ENCODE data around the gene TMBIM1. TPM values are rescaled to one million over a fixed set of nuclear protein-coding genes. Genes with fewer than 3 reads are reported as not detected.
A peak's percentile ranks its signal among the peaks of the same experiment; 100 is the strongest.

TMBIM1 gene
- total RNA-seq, 1 donor = 185 TPM

DNA sequence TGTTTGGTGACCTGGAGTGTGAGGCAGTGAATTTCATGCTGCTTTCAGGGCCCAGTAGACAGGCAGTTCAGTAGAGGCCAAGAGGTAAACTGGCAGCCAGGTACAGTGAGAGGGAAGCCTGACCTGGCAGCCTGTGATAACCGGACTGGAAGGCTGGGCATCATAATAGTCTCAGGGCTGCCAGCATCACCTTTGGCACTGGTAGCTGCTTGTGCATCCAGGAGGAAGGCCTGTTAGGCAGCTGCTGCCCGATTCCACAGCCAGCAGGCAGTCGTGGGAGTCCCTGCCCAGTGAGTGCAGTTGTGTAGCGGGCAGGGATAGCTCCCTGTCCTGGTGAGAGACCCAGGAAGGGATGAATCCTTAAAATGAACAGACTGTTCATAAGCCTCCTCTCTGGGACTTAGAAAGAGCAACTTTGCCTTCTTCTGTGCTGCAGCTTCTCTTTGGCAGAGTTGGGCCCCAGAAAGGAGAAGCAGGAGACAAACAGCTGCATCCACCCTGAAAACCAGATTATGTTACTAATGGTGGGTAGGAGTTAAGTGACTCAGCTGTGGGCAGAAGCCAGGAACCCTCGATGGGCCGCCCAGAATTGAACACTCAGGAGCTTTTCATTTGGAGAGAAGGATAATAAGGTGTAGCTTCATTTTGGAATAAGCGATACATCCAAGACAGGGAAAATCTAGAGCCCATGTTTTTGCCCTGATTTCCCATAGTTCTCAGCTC is 39.6 kb downstream of the TMBIM1 start:
- DNase-seq (ENCODE audit: low read depth) = peak; percentile 35
- TF ChIP-seq, protein P1, sequence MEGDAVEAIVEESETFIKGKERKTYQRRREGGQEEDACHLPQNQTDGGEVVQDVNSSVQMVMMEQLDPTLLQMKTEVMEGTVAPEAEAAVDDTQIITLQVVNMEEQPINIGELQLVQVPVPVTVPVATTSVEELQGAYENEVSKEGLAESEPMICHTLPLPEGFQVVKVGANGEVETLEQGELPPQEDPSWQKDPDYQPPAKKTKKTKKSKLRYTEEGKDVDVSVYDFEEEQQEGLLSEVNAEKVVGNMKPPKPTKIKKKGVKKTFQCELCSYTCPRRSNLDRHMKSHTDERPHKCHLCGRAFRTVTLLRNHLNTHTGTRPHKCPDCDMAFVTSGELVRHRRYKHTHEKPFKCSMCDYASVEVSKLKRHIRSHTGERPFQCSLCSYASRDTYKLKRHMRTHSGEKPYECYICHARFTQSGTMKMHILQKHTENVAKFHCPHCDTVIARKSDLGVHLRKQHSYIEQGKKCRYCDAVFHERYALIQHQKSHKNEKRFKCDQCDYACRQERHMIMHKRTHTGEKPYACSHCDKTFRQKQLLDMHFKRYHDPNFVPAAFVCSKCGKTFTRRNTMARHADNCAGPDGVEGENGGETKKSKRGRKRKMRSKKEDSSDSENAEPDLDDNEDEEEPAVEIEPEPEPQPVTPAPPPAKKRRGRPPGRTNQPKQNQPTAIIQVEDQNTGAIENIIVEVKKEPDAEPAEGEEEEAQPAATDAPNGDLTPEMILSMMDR (IDR thresholded peaks at IDR 0.05; ENCODE audit: insufficient read depth, low read length) = no peak
- H3K4me3 ChIP-seq (ENCODE audit: low read depth, low read length) = no peak overlapping the region

GRCh38 chr2:218249691-218250090 is 42.6 kb downstream of the TMBIM1 start:
- TF ChIP-seq, protein P1 (IDR thresholded peaks at IDR 0.05; ENCODE audit: insufficient read depth, low read length) = no peak
- no peak overlapping the region for H3K4me3 ChIP-seq (ENCODE audit: low read depth, low read length)
- no peak for DNase-seq (ENCODE audit: low read depth)

DNA sequence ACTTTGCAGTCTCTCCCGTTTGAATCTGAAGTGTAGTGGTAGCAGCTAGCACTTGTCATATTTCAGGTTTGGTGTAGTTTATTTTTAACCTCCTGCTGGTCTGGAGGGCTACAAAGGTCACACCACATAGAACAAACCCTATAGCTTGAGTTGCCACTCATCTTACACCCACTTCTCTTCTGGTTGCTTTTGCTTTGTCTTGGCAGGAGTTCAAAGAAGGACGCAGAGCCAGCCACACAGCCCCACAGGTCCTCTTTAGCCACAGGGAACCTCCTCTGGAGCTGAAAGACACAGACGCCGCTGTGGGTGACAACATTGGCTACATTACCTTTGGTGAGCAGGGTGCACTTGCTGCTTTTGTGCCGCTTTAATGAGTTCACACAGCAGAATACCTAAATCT is 47.1 kb downstream of the TMBIM1 start:
- DNase-seq (ENCODE audit: low read depth) = no peak
- TF ChIP-seq, protein P1 (IDR thresholded peaks at IDR 0.05; ENCODE audit: insufficient read depth, low read length) = no peak
- no peak overlapping the region for H3K4me3 ChIP-seq (ENCODE audit: low read depth, low read length)

- DNase-seq (ENCODE audit: low read depth) = no peak
- TF ChIP-seq, protein P1 (IDR thresholded peaks at IDR 0.05; ENCODE audit: insufficient read depth, low read length) = no peak
Measured at GRCh38 chr2:218244665-218245064, 47.6 kb downstream of the TMBIM1 start.

GRCh38 chr2:218244204-218244603 is 48.1 kb downstream of the TMBIM1 start:
- TF ChIP-seq, protein P1 (IDR thresholded peaks at IDR 0.05; ENCODE audit: insufficient read depth, low read length) = no peak
- no peak for DNase-seq (ENCODE audit: low read depth)

More at GRCh38 chr2:218244665-218245064, 47.6 kb downstream of the TMBIM1 start:
- H3K4me3 ChIP-seq (ENCODE audit: low read depth, low read length) = no peak overlapping the region

DNA sequence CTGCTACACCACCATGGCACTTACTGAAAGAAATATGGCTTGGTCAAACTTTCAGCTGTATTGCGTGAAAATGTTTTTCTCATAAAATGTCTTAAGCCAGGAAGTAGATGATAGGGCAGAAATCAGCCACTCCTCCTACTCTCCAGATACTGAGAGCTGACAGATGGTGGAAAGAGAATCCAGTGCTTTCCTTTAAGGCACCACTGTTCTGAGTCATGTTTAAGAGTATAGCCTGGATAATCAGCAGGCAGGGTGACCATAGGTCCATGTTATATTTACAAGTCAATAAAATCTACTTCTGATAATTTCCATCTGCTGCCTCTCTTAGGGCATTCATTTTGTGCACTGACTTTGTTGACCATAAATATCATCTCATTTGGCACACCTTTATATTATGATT is 53.4 kb downstream of the TMBIM1 start:
- TF ChIP-seq, protein P1 (IDR thresholded peaks at IDR 0.05; ENCODE audit: insufficient read depth, low read length) = no peak
- H3K4me3 ChIP-seq (ENCODE audit: low read depth, low read length) = no peak overlapping the region
- DNase-seq (ENCODE audit: low read depth) = no peak

More at GRCh38 chr2:218244204-218244603, 48.1 kb downstream of the TMBIM1 start:
- no peak overlapping the region for H3K4me3 ChIP-seq (ENCODE audit: low read depth, low read length)

All from fibroblast of the aortic adventitia (primary cell).